HTERT RPE-1 (cell line): Measurements from ENCODE around the gene NUDCD3.

Source experiments
- in situ Hi-C: fragments of 300-500 bp; cut with MboI; formaldehyde crosslinking; loops from 4 replicates; pipeline ENCODE4 v1.14.3; 2020; ENCODE audit warnings: low sequenced_read_pairs

The NUDCD3 gene

DNA sequence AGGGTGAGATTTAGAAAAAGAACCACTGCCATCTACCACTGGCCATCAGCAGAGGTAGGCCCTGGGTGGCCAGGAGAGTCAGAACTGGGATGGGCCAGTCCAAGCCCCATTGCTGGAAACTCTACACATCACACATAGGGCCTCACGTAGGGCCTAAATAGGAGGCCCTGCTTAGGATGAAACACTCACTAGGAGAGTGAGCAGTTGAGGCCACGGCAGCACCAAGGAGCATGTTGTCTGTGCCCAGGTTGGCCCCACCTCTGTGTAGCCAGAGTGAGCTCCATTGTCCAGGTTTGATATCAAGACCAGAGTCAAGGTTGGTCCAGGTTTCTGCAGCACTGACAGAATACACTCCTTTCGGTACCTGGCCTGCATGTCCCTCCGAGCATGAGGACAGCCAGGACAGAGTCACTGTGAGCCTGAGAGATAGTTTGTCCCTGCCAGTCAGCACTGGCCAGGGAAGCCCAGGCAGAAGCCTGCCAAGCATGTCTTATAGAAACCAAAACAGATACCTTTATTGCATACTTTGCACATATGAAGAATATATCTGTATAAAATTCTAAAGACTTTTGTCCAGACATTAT, 87.2 kb downstream of the NUDCD3 start:
- in situ Hi-C loops: no loop called here

DNA sequence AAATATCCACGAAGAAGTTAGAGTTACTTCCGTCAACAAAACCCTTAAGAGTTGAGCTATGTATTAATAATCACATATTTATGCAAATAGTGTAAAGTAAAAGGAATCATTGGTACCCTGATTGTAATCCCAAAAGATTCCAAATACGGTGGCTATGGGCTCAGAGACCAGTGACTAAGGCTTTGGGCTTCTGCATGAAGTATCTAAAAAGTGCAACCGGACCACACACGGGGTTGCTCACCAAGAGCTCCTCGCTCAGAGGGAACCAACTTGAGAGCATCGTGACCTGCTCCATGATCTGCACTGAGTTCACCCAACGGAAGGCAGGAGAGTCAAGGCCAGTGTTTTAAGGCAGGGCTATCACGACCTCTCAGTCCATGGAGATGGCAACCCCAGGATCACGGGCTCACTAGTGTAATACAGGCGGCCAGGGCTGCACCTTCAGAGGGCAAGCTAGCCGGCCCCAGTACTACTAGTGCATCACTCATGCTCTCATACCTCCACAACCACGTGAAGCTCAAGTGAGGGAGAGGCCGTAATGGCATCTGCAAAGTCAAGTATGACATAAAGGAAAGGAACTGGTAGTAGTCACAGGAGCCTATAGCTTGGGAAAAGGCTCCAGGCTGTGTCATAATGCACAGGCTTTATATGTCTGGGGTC, 87.9 kb downstream of the NUDCD3 start:
- in situ Hi-C loops: no loop called here

- in situ Hi-C loops: no loop called here
Measured at GRCh38 chr7:44401692-44402091, 88.8 kb downstream of the NUDCD3 start.

DNA sequence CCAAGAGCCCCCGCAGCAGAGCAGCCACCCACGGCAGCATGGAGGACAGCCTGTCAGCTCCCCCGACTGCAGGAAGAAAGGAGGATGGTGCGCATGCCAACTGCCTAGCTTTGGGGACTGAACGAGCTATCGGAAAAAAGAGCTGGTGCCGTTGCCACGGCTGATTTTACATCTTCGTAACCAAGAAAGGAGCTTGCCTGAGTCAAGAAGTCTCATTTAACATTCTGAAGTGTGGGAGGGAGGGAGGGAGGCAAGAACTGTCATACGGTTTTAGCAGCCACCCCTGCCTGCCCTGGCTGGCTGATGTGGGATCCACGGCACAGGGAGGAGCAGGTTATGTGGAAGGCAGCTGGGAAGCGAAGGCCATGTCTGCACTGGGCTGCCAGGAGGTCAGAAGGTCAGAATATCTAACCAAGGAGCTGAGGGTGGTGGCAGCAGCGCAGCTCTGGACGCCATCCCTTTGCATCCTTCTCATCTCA, 90.4 kb downstream of the NUDCD3 start:
- in situ Hi-C loops: no loop called here

- in situ Hi-C loops: no loop called here
Measured at GRCh38 chr7:44398953-44399574, 91.4 kb downstream of the NUDCD3 start.

DNA sequence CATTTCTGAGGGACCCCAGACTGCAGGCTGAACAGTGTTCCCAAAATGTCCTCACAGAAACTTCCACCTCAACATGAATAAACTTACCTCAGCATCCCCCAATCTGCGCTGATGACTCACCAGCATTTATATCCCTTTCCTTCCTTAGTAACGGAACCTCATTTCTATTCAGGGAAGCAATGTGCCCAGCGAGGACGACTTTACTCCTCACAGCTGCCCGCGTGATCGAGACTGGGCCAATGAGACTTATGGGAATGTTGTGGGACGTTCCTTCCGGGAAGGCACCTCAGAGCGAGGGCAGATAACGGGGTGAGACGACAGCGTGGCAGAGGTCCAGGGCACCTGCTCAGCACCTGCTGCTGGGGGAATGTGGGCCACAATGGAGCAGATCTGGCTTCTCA, 91.9 kb downstream of the NUDCD3 start:
- in situ Hi-C loops: no loop called here

DNA sequence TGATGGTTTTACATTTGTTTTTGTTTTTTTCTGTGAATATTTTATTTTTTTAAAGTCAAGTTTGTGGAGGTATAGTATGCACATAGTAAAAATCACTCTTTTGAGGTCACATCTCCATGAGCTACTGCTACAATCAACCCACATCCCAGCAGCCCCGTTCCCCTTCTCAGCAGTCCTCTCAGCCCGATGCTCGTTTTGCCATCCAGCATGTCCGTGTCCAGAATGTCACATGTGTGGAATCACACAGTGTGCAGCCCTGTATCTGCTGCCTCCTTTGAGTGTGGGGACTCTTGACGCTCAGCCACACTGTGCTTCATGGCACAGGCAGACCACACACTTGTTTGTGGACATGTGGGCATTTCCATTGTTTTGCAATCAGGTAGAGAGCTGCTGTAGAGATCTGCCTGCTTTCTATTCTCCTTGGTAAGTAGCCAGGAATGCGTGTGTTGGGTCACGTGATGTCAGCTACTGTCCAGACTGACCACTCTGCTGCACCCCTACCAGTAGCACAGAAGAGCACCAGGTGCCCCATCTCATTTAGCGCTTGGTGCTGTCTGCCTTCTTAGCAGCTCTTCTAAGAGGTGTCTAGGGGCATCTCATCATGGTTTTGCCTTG, 93.4 kb downstream of the NUDCD3 start:
- in situ Hi-C loops: no loop called here

DNA sequence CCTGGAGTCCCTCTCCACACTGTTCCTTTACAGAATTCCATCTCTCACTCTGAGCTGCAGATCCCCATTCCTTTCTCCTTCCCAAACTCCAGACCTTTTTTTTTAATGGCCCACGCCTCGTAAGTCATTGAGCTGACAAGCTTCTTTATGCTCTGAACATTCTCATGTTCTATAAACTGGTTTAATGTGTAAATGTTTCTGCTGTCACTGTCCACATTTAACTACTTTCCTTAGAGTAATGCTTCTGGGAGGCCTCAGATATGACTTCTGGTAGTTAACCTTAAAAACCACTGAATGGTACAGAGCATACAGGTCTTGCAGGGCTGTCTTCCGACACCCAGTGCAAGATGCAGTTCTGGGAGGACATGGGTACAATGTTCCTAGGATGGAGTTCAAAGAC, 94.0 kb downstream of the NUDCD3 start:
- in situ Hi-C loops: no loop called here

- in situ Hi-C loops: no loop called here
Measured at GRCh38 chr7:44395067-44395466, 95.4 kb downstream of the NUDCD3 start.

GRCh38 chr7:44394636-44395035, 95.8 kb downstream of the NUDCD3 start:
- in situ Hi-C loops: no loop called here

DNA sequence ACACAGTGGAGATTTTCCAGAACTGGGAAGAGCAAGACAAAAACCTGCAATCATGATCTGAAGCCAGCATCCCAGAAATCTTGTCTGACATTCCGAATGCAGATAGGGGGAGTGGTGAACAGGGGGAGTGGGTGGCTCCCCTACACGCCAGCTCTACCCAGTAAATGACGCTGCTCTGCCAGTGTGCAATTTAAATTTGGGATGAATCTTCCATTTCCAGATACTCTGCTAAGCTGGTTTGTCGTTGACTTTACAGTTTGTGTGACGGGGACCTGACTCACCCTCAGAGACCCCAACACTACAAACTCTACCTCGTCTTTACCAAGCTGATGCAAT, 96.4 kb downstream of the NUDCD3 start:
- in situ Hi-C loops: no loop called here

DNA sequence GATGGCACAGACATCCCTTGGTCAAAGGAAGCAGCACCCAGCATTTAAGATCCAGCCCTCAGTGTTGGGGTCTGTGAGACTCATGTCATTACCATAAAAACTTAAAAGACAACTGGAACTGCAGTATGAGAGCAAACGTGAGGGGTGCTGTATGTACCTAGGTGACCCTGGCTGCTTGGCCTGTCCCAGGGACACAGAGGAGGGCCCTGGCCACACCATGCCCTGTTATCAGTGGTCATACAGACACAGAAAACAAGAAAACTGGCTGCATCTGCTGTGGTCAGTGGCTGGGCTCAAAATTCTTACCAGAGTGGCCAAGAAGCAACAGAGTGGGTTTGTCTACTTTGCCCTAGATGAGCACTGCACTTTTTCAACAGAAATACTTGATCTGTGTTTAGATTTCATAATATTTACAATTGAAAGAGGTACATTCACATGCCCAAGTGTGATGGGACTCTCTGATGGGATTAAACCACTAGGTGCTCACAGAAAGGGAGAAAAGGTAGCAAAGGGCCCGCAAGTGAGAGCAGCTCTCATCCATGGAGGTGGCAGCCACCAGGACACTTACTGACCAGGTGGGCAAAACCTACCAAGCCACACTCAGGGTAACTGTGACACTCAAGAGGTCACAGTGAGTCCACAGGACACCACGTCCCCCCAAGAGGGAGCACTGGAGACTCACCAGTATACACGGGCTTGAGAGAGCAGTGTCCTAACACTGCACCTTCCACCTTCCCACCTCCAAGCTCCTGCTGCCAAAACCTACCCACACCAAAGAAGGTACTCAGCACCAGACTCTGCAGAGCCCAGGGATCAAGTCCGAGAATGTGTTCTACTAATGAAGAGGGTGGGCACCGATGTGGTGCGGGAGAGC, 97.0 kb downstream of the NUDCD3 start:
- in situ Hi-C loops: no loop called here

GRCh38 chr7:44392618-44393010, 97.8 kb downstream of the NUDCD3 start:
- in situ Hi-C loops: no loop called here

- in situ Hi-C loops: no loop called here
Measured at GRCh38 chr7:44391746-44392617, 98.5 kb downstream of the NUDCD3 start.

- in situ Hi-C loops: no loop called here
Measured at GRCh38 chr7:44391171-44391570, 99.3 kb downstream of the NUDCD3 start.

DNA sequence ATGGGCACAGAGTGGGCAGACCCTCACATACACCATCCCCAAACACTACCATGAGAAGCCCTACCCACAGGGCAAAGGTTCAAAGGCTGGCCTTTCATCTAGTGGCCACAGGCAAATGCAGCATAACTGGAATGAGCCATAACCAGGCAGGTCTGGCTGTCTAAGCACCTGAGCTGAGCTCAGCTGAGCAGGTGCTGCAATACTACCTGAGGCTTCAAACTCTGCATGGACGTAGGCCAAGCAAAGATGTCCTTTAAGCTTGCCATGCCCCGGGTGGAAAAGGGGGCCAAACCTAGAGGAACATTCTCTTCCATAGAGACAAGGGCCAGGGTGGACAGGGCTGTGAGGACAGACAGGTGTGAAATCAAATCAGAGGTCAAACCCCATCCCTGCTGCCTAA, 99.8 kb downstream of the NUDCD3 start:
- in situ Hi-C loops: no loop called here

DNA sequence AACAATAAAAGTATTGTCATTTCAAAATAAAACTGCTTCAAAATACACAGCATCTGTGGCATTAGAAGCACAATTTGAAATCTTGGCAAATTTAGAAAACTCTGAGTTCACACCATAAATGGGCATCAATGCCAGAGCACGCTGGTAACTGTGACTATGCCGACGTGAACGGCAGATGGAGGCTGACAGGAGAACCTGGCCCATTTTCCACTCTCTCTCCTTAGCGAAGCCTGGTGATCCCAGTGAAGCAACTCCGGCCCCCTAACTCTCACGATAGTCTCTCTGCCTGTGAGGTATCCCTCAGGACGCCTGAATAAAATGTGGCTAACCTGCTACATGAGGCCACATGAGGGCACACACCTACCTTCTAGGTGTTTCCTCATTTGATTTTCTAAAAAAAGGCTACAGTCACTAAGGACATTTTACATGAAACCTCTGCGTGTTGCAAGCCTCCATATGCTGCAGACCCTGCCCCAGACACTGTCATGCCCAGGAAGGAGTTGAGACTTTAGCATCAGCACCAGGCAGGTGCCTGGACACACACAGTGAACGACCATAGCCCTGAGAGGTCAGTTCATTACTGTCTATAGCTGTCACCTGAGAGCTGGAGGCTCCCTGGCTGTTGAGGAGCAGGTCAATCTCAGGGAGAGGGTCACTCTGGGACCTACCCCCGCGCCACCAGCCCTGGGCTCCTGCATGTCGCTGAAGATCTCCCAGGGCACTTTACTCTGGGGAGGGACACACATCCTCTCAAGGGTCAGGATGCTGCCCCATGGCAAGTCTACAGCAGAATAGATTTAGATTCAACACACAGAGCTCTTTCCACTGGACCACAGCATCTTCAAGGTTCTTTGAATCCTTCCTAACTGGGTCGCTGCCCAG, 102.1 kb downstream of the NUDCD3 start:
- in situ Hi-C loops: no loop called here

DNA sequence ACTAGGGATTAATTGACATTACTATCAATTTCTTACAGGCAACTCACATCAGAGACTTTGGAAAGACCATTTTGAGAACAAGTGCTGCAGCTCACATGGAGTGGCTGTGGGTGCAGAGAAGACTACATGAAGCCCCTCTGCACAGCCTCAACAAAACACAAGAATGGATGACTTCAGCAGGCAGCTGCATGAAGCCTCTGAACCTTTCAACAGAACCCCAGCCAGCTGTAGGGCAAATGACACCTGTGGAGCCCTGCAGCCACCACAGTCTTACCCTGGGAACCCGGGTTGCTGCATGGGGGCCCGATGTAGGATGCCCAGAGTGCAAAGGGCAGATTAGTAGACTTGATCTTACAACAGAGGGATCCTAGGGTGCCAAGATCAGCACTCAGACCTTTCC, 103.1 kb downstream of the NUDCD3 start:
- in situ Hi-C loops: no loop called here
